ENCODE data around the gene PLPPR3.

- TF ChIP-seq CTCF (IDR thresholded peaks at IDR 0.05) = no peak
- no peak for TF ChIP-seq POLR2A (IDR thresholded peaks at IDR 0.05)
- TF ChIP-seq POLR2AphosphoS5 (IDR thresholded peaks at IDR 0.05; ENCODE audit: insufficient read depth in 1 of 2, low read depth in 1 of 2) = no peak
Observed at GRCh38 chr19:848386-848921, 26.7 kb upstream of the PLPPR3 start.

Data from vagina (tissue), 2 donors.